Measurements from ENCODE around the gene NUP58.
A peak's percentile ranks its signal among the peaks of the same experiment; 100 is the strongest.
"Not testable (repeated sequence)": the region's sequence is repeated elsewhere in the genome, so short reads cannot be mapped to it uniquely, and the experiment has no call there.

Gene NUP58

DNA sequence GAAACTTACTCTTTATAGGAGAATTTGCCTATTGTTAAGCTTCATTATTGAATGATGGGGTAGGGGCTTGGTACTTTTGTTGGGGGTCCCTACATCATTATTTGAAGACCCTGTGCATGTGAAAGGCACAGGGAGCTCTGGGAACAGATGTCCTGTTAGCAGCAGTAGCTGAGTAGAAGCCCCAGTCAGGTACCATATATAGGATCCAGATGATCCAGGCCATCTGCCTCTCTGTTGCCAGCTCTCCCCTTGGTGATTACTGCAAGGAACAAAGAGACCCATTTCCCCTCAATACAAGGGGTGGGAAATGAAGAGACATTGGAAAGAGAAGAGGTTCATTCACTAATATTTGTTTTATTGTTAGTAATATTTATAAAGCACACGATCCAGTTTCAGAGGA, 9.7 kb upstream of the NUP58 start:
- Mint-ChIP-seq H3K4me1 (peaks cover 6% of the 10 kb centered on the region), H3K27ac (no peak overlapping the region), H3K9me3 (no peaks in the 10 kb centered on the region), H3K4me3 (no peak overlapping the region), H3K36me3 (no peaks in the 10 kb centered on the region), H3K27me3 (peaks cover 2% of the 10 kb centered on the region)

DNA sequence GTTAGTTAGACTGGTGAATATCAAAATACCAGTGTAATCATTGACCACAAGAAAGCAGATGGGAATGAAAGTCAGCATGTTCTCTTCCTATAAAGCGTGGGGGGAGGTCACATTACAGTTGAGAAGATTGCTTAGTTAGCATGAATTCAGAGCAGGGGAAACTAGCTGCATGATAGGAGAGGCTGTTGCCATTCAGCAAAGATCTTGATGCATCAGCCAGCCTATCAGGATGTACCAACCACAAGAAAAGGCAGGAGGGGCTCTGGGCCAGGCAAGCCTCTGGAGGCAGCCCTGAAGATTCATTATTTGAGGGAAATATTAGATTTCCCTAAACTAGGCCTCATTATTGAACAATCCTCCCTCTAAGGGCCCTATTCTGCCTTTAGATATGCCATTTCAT, 9.1 kb upstream of the NUP58 start:
- H3K9me3 Mint-ChIP-seq = no peaks in the 10 kb centered on the region
- H3K4me1 Mint-ChIP-seq = peaks cover 6% of the 10 kb centered on the region
- H3K27ac Mint-ChIP-seq = no peak overlapping the region
- H3K4me3 Mint-ChIP-seq = no peak overlapping the region
- peaks cover 2% of the 10 kb centered on the region for H3K27me3 Mint-ChIP-seq
- H3K36me3 Mint-ChIP-seq = no peaks in the 10 kb centered on the region

GRCh38 chr13:25295228-25295627, 6.2 kb upstream of the NUP58 start:
- no peak overlapping the region for H3K4me3 Mint-ChIP-seq
- no peaks in the 10 kb centered on the region for H3K9me3 Mint-ChIP-seq
- H3K27ac Mint-ChIP-seq = no peak overlapping the region
- no peaks in the 10 kb centered on the region for H3K36me3 Mint-ChIP-seq
- peaks cover 1% of the 10 kb centered on the region for H3K27me3 Mint-ChIP-seq
- peaks cover 6% of the 10 kb centered on the region for H3K4me1 Mint-ChIP-seq

DNA sequence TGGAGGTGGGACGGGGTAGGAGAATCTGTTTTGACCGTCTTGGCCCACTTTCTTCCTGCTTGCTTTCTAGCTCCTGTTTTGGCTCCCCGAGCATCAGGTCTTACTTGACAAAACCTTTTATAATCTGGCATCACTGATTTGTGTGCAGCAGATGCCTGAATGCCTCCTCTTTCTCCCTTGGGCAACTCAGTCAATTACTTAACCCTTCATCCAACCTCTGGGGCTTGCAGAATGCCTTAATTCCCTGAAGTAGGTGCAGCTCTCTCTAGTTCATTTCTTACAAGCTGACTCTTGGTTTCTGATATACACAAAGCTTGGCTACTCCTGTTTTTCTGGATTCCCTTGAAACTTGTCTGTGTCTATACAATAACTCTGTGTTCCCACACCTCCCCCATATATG, 5.7 kb upstream of the NUP58 start:
- Mint-ChIP-seq H3K4me1 (peaks cover 6% of the 10 kb centered on the region), H3K27me3 (peaks cover 1% of the 10 kb centered on the region), H3K36me3 (no peaks in the 10 kb centered on the region)

DNA sequence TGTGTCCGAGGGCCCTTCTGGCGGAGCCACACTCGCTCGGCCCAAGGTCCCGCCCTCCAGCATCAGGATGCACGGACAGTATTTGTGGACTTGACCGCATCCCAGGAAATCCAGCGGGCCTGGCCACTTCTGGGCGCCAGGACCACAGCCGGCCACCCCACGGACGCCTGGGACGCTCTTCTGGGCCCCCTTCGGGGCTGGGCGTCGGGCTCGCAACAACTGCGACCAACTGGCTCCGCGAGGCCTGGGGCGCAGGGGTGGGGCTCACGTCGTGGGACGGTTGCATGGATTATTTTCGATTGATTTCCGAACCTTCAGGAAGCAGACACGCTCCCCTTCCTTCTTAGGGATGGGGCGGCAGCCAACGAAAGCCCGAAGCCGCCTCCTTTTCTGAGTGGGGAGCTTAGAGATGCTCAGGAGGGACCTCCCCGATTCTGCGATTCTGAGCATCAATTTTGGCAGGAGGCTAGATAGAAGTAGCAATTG, 521 bp upstream of the NUP58 start:
- H3K4me3 Mint-ChIP-seq = peak overlapping the region; percentile 96
- no peaks in the 10 kb centered on the region for H3K9me3 Mint-ChIP-seq
- peaks cover 1% of the 10 kb centered on the region for H3K27me3 Mint-ChIP-seq
- peaks cover 30% of the 10 kb centered on the region for H3K4me1 Mint-ChIP-seq
- peak overlapping the region; percentile 94 for H3K27ac Mint-ChIP-seq
- H3K36me3 Mint-ChIP-seq = peaks cover 11% of the 10 kb centered on the region

More for the DNA sequence above, 5.7 kb upstream of the NUP58 start:
- no peaks in the 10 kb centered on the region for H3K9me3 Mint-ChIP-seq
- H3K4me3 Mint-ChIP-seq = no peak overlapping the region
- no peak overlapping the region for H3K27ac Mint-ChIP-seq

- H3K9me3 Mint-ChIP-seq = no peaks in the 10 kb centered on the region
- peak overlapping the region; percentile 96 for H3K4me3 Mint-ChIP-seq
- peaks cover 39% of the 10 kb centered on the region for H3K4me1 Mint-ChIP-seq
- peak overlapping the region; percentile 94 for H3K27ac Mint-ChIP-seq
- H3K27me3 Mint-ChIP-seq = peaks cover 1% of the 10 kb centered on the region
- peaks cover 13% of the 10 kb centered on the region for H3K36me3 Mint-ChIP-seq
Observed at GRCh38 chr13:25302121-25302520, 696 bp downstream of the NUP58 start.

GRCh38 chr13:25306671-25307464, 5.4 kb downstream of the NUP58 start:
- Mint-ChIP-seq H3K9me3 (no peaks in the 10 kb centered on the region), H3K4me1 (peaks cover 54% of the 10 kb centered on the region), H3K36me3 (peaks cover 25% of the 10 kb centered on the region), H3K4me3 (no peak overlapping the region), H3K27ac (no peak overlapping the region), H3K27me3 (no peaks in the 10 kb centered on the region)

- no peaks in the 10 kb centered on the region for H3K27me3 Mint-ChIP-seq
- H3K9me3 Mint-ChIP-seq = no peaks in the 10 kb centered on the region
- no peak overlapping the region for H3K4me3 Mint-ChIP-seq
- no peak overlapping the region for H3K27ac Mint-ChIP-seq
- peaks cover 26% of the 10 kb centered on the region for H3K4me1 Mint-ChIP-seq
- peaks cover 23% of the 10 kb centered on the region for H3K36me3 Mint-ChIP-seq
Observed at GRCh38 chr13:25310891-25311290, 9.5 kb downstream of the NUP58 start.

DNA sequence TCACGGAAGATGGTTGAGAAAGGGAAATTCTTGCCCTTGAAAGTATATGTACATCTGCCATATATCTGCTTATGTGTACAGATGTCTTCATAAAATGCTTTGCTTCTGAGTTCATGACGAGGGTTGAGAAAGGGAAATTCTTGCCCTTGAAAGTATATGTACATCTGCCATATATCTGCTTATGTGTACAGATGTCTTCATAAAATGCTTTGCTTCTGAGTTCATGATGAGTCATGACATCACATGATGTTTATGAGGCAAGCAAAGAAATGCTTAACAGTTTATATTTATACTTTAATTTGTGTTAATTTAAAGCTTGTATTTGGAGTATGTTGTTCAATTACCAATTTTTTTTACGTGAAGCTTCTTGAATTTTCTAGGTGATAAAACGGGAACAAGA, 17.5 kb downstream of the NUP58 start:
- H3K36me3 Mint-ChIP-seq = peaks cover 16% of the 10 kb centered on the region
- not testable (repeated sequence) for H3K27me3 Mint-ChIP-seq, H3K4me3 Mint-ChIP-seq, H3K27ac Mint-ChIP-seq, H3K9me3 Mint-ChIP-seq, H3K4me1 Mint-ChIP-seq

- Mint-ChIP-seq H3K4me3 (no peak overlapping the region), H3K27me3 (no peaks in the 10 kb centered on the region), H3K9me3 (no peaks in the 10 kb centered on the region), H3K4me1 (peaks cover 4% of the 10 kb centered on the region), H3K27ac (peak overlapping the region; percentile 30), H3K36me3 (peaks cover 18% of the 10 kb centered on the region)
Observed at GRCh38 chr13:25319771-25320170, 18.3 kb downstream of the NUP58 start.

DNA sequence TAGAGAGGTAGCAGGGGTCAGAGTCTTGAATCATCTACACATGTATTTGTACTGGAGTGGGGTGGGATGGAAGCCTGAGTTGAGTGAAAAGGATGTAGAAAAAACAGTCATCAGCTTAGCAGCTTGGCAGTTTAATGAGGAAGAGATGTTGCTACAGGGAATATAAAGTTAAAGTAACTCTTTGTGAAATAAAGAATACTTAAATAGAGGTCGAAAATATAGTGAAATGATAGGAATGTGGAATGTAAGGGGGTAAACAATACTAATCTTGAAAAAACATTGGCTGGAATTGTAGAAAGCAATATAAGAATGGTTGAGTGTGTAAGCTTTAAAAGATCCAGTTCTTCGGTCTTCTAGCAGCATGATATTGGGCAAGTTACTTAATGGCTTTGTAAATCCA, 22.7 kb downstream of the NUP58 start:
- no peaks in the 10 kb centered on the region for H3K27me3 Mint-ChIP-seq
- no peaks in the 10 kb centered on the region for H3K9me3 Mint-ChIP-seq
- no peaks in the 10 kb centered on the region for H3K4me1 Mint-ChIP-seq
- H3K4me3 Mint-ChIP-seq = no peak overlapping the region
- H3K27ac Mint-ChIP-seq = peak overlapping the region; percentile 14
- peaks cover 8% of the 10 kb centered on the region for H3K36me3 Mint-ChIP-seq

DNA sequence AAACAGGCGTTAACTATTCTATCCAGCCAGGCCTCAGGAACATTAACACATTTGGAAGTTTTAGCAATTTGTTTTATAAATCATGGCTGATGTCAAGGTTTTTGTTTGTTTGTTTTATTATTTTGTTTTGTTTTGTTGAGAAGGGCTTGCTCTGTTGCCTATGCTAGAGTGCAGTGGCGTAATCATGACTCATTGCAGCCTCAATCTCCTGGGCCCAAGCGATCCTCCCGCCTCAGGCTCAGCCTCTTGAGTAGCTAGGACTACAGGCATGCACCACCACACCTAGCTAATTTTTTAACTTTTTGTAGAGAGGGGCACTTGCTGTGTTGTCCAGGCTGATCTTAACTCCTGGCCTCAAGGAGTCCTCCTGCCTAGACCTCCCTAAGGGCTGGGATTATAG, 28.3 kb downstream of the NUP58 start:
- H3K36me3 Mint-ChIP-seq = peaks cover 5% of the 10 kb centered on the region

GRCh38 chr13:25330541-25330940, 29.1 kb downstream of the NUP58 start:
- Mint-ChIP-seq H3K4me1 (peaks cover 9% of the 10 kb centered on the region), H3K4me3 (no peak overlapping the region), H3K36me3 (peaks cover 5% of the 10 kb centered on the region), H3K27me3 (no peaks in the 10 kb centered on the region), H3K9me3 (no peaks in the 10 kb centered on the region), H3K27ac (no peak overlapping the region)

More for the DNA sequence above, 28.3 kb downstream of the NUP58 start:
- Mint-ChIP-seq H3K4me1 (peaks cover 9% of the 10 kb centered on the region), H3K4me3 (no peak overlapping the region), H3K27ac (no peak overlapping the region), H3K27me3 (no peaks in the 10 kb centered on the region), H3K9me3 (no peaks in the 10 kb centered on the region)

DNA sequence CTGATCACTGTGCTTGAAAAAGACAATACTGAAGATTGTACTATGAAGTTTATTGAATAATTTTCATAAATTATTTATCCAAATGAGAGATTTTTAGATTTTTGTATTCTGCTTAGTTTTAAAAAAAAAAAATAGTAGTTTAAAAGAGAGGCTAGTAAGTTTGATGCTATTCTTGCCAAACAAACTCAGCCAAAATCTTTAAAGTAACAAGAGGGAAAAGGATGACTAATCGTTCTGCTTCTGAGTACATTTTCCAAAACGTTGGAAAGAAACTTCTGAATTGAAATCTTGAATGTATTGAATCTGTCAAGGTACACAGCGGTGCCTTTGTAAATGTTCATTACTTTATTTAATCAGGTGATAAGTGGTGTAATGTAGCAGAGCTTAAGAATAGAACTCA, 34.4 kb downstream of the NUP58 start:
- Mint-ChIP-seq H3K4me1 (peaks cover 9% of the 10 kb centered on the region), H3K27me3 (no peaks in the 10 kb centered on the region), H3K4me3 (no peak overlapping the region), H3K9me3 (no peaks in the 10 kb centered on the region), H3K27ac (peak overlapping the region; percentile 12), H3K36me3 (peaks cover 7% of the 10 kb centered on the region)

DNA sequence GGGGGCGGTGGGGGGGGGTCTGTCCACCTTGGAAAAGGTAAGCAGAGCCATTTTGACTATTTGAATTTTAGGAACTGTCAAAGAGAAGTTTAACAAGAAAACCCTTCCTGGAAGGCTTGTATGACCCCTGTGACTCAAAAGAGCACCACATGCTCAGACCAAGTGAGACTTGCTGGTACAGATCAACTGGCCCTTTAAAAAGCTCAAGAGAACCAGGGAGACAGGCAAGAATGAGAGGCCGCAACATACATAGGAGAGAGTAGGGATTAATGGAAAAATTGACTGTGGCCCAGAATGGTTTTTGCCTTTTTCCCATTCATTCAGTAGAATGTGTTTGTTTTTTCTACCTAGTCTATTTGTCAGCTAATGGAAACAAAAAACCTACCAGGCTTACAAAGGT, 44.2 kb downstream of the NUP58 start:
- H3K4me3 Mint-ChIP-seq = no peak overlapping the region
- no peaks in the 10 kb centered on the region for H3K27me3 Mint-ChIP-seq
- no peak overlapping the region for H3K27ac Mint-ChIP-seq
- H3K4me1 Mint-ChIP-seq = no peaks in the 10 kb centered on the region
- H3K9me3 Mint-ChIP-seq = no peaks in the 10 kb centered on the region
- H3K36me3 Mint-ChIP-seq = peaks cover 2% of the 10 kb centered on the region

- Mint-ChIP-seq H3K36me3 (peaks cover 2% of the 10 kb centered on the region), H3K4me3 (no peak overlapping the region), H3K27ac (no peak overlapping the region), H3K4me1 (no peaks in the 10 kb centered on the region), H3K9me3 (no peaks in the 10 kb centered on the region), H3K27me3 (no peaks in the 10 kb centered on the region)
Observed at GRCh38 chr13:25347151-25347550, 45.7 kb downstream of the NUP58 start.

DNA sequence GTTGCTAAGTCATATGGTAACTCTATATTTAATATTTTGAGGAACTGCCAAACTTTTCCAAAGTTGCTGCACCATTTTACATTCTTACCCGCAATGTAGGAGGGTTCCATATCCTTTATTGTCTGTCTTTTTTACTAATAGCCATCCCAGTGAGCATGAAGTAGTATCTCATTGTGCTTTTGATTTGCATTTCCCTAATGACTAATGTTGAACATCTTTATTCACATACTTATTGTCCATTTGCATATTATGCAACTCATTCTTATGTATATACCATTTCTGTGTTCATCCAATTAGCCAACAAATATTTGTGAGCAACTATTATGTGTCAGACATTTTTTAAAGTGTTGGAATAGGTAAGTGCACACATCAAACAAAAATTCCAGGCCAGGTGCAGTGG, 50.0 kb downstream of the NUP58 start:
- no peaks in the 10 kb centered on the region for H3K4me1 Mint-ChIP-seq

More for the DNA sequence above, 50.0 kb downstream of the NUP58 start:
- H3K36me3 Mint-ChIP-seq = no peaks in the 10 kb centered on the region
- H3K4me3 Mint-ChIP-seq = no peak overlapping the region
- H3K27me3 Mint-ChIP-seq = peaks cover 10% of the 10 kb centered on the region
- no peaks in the 10 kb centered on the region for H3K9me3 Mint-ChIP-seq
- no peak overlapping the region for H3K27ac Mint-ChIP-seq
